VCaP (cell line): ENCODE results near the gene FNDC11.

Experiments
- H3K27ac ChIP-seq: fragments of 450-650 bp; 2 replicates; pipeline ENCODE4 v1.5.1; 2017
- TF ChIP-seq, protein P1 (sequence below): fragments of 450-650 bp; conservative IDR thresholded peaks from 2 replicates; pipeline ENCODE4 v1.5.1; 2017; ENCODE audit warnings: mild to moderate bottlenecking, moderate library complexity

FNDC11 gene

GRCh38 chr20:63587776-63588591 lies 34.0 kb downstream of the FNDC11 start:
- H3K27ac ChIP-seq = peak overlapping the region; percentile 95
- TF ChIP-seq, protein P1, sequence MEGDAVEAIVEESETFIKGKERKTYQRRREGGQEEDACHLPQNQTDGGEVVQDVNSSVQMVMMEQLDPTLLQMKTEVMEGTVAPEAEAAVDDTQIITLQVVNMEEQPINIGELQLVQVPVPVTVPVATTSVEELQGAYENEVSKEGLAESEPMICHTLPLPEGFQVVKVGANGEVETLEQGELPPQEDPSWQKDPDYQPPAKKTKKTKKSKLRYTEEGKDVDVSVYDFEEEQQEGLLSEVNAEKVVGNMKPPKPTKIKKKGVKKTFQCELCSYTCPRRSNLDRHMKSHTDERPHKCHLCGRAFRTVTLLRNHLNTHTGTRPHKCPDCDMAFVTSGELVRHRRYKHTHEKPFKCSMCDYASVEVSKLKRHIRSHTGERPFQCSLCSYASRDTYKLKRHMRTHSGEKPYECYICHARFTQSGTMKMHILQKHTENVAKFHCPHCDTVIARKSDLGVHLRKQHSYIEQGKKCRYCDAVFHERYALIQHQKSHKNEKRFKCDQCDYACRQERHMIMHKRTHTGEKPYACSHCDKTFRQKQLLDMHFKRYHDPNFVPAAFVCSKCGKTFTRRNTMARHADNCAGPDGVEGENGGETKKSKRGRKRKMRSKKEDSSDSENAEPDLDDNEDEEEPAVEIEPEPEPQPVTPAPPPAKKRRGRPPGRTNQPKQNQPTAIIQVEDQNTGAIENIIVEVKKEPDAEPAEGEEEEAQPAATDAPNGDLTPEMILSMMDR = no peak

GRCh38 chr20:63588641-63589041 lies 34.7 kb downstream of the FNDC11 start:
- H3K27ac ChIP-seq = peak overlapping the region; percentile 95
- TF ChIP-seq, protein P1 = no peak

GRCh38 chr20:63589261-63590217 lies 35.6 kb downstream of the FNDC11 start:
- TF ChIP-seq, protein P1 = no peak
- H3K27ac ChIP-seq = peak overlapping the region; percentile 95

DNA sequence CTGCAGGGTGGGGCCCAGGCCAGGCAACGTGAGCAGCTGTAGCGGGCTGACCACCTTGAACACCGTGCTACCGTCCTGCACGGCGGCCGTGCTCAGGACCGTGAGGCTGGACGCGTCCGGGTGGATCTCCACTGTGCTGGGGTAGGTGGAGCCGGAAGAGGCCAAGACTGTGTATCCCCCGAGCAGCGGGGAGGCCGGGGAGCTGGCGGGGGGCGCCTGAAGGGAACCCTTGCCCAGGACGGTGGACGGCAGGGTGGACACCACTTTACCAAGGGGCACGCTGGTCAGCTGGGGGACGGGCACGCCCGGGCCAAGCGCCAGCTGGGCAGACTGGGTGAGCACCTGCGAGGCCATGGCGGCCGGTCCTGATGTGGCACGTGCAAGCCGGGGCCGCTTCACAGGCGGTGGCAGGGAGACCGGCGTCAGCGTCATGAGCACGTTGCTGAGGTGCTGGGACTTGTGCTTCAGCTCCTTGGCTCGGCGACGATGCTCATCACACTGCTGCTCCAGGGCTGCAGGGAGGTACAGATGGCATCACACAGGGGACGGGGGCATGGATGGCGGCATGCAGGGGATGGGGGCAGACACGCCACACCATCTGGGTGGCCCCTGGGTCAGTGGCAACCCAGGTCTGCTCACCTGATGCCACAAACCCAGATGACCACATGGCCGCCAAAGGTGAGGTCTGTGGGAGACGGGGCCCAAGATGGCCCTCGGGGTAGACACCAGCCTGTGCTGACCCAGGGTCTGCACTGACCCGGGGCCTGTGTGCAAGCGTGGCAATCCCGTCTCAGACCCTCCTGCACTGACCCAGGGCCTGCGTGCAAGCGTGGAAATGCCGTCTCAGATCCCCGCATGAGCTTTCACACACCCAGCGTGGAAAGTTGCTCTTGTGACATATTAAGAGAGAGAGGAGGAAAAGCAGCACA lies 36.5 kb downstream of the FNDC11 start:
- H3K27ac ChIP-seq = peak overlapping the region; percentile 95
- TF ChIP-seq, protein P1 = no peak

DNA sequence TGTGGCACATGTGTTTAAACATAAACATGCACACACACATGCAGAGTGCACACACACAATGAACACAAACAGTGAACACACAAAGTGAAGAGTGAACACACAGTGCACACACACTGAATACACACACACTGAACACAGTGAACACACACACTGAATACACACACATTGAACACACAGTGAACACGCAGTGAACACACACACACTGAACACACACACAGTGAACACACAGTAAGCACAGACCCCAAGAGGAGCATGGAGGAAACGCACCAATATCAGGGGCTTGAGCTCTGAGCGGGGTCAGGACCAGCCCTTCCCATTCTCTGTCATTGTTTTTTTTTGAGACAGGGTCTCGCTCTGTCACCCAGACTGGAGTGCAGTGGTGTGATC lies 37.2 kb downstream of the FNDC11 start:
- TF ChIP-seq, protein P1 = no peak
- peak overlapping the region; percentile 95 for H3K27ac ChIP-seq

- TF ChIP-seq, protein P1 = no peak
- peak overlapping the region; percentile 95 for H3K27ac ChIP-seq
Observed at GRCh38 chr20:63591786-63592355, 37.9 kb downstream of the FNDC11 start.
